Karpas-422 (cell line): ENCODE results near the gene SULT1C4. TPM values are rescaled to one million over a fixed set of nuclear protein-coding genes. Genes with fewer than 3 reads are reported as not detected.
"Not testable (repeated sequence)": the region's sequence is repeated elsewhere in the genome, so short reads cannot be mapped to it uniquely, and the experiment has no call there.

Experiments
- DNase-seq: peaks from one replicate; pipeline ENCODE4 v3.0.0-alpha.2; 2015
- H2AFZ ChIP-seq: fragments of 200-600 bp; sonication (generic); 2 replicates; pipeline ENCODE4 v1.6.1; 2014; ENCODE audit warnings: antibody characterized with exemption, low read length, mixed read lengths
- H3K27ac ChIP-seq: fragments of 200-600 bp; sonication (generic); 2 replicates; pipeline ENCODE4 v1.5.1; 2014; ENCODE audit warnings: mild to moderate bottlenecking, low read length, moderate library complexity
- H3K27me3 ChIP-seq: fragments of 200-600 bp; sonication (generic); 2 replicates; pipeline ENCODE4 v1.6.1; 2014; ENCODE audit warnings: low read length, mixed read lengths
- H3K36me3 ChIP-seq: fragments of 200-600 bp; sonication (generic); 2 replicates; pipeline ENCODE4 v1.6.1; 2014; ENCODE audit warnings: low read length, mixed read lengths; ENCODE audit not compliant: insufficient read depth
- H3K4me1 ChIP-seq: fragments of 200-600 bp; sonication (generic); 2 replicates; pipeline ENCODE4 v1.6.1; 2014; ENCODE audit warnings: mild to moderate bottlenecking, low read length, mixed read lengths
- H3K4me2 ChIP-seq: fragments of 200-600 bp; sonication (generic); 2 replicates; pipeline ENCODE4 v1.6.1; 2014; ENCODE audit warnings: low read length, low read depth, mild to moderate bottlenecking; ENCODE audit not compliant: poor library complexity, severe bottlenecking
- H3K4me3 ChIP-seq: fragments of 200-600 bp; sonication (generic); 2 replicates; pipeline ENCODE4 v1.5.1; 2014; ENCODE audit warnings: mild to moderate bottlenecking, antibody characterized with exemption, low read length, mixed read lengths
- H3K79me2 ChIP-seq: fragments of 200-600 bp; sonication (generic); 2 replicates; pipeline ENCODE4 v1.6.1; 2014; ENCODE audit warnings: mild to moderate bottlenecking, low read length, mixed read lengths
- H3K9ac ChIP-seq: fragments of 200-600 bp; sonication (generic); 2 replicates; pipeline ENCODE4 v1.6.0; 2014; ENCODE audit warnings: low read length
- H3K9me2 ChIP-seq: fragments of 200-600 bp; sonication (generic), shearing (Covaris generic); replicated peaks from 2 replicates; pipeline ENCODE4 v1.6.0; 2014; ENCODE audit warnings: mild to moderate bottlenecking, low read length, moderate library complexity; ENCODE audit not compliant: insufficient read depth
- H3K9me3 ChIP-seq: fragments of 300-700, 200-600 bp; sonication (generic); 2 replicates; pipeline ENCODE4 v1.6.1; 2014; ENCODE audit warnings: low read length, mixed read lengths
- H4K20me1 ChIP-seq: fragments of 200-600 bp; sonication (generic); 2 replicates; pipeline ENCODE4 v1.6.1; 2014; ENCODE audit warnings: mild to moderate bottlenecking, antibody characterized with exemption, low read length, low read depth; ENCODE audit not compliant: insufficient read depth
- small RNA-seq: library from RNA; depleted of rRNA; stranded (forward); fragments of <200 nt; gene quantifications from one replicate; pipeline ENCODE3, GENCODE V24; 2014
- total RNA-seq: library from RNA; depleted of rRNA; stranded (reverse); fragments of >200 nt; shearing (Covaris generic); gene quantifications from 2 replicates; pipeline ENCODE4 v1.2.3, GENCODE V29; 2014; ENCODE audit warnings: low replicate concordance; rRNA removed

Gene SULT1C4
- total RNA-seq, 1 experiment from 2014 or later = not detected

DNA sequence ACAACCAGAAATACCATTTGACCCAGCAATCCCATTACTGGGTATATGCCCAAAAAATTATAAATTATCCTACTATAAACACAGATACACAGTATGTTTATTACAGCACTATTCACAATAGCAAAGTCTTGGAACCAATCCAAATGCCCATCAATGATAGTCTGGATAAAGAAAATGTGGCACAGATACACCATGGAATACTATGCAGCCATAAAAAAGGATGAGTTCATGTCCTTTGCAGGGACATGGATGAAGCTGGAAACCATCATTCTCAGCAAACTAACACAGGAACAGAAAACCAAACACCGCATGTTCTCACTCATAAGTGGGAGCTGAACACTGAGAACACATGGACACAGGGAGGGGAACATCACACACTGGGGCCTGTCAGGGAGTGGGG, 57.8 kb downstream of the SULT1C4 start:
- not testable (repeated sequence) for H3K9ac ChIP-seq, DNase-seq, H3K9me3 ChIP-seq

DNA sequence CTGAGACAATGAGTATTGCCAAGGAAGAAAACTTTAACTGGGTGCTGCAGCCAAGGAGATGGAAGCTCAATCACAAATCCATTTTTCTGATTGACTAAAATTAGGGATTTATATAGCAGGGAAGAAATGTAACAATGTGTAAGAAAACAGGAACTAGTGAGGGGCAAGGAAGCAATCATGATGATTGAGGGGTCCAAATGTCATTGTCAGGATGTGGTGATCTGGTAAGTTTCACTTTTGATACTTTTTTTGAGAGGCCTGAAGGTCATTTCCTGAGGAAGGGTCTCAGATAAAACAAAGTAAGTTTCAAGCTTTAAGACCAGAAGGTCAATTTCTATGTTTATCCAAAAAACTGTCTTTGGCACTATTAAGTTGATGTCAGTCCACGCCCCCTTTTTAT, 59.2 kb downstream of the SULT1C4 start:
- Histone ChIP-seq H3K79me2 (no peaks in the 10 kb centered on the region), H3K4me3 (no peak overlapping the region), H3K9me3 (no peaks in the 10 kb centered on the region), H3K9me2 (no peaks in the 10 kb centered on the region), H3K36me3 (no peaks in the 10 kb centered on the region), H2AFZ (no peak overlapping the region), H4K20me1 (no peaks in the 10 kb centered on the region), H3K4me1 (no peaks in the 10 kb centered on the region), H3K4me2 (no peak overlapping the region), H3K27me3 (no peaks in the 10 kb centered on the region), H3K9ac (no peak overlapping the region), H3K27ac (no peak overlapping the region)
- DNase-seq = no peak

More for the DNA sequence above, 57.8 kb downstream of the SULT1C4 start:
- H3K27ac ChIP-seq, H3K4me2 ChIP-seq, H3K9me2 ChIP-seq, H3K79me2 ChIP-seq, H3K36me3 ChIP-seq, H3K4me1 ChIP-seq, H2AFZ ChIP-seq, H3K27me3 ChIP-seq, H4K20me1 ChIP-seq, H3K4me3 ChIP-seq: not testable (repeated sequence)

Small RNA genes lying within 50 kb of the gene (small RNA-seq; reads per million reads assigned to genes)
- gene SMIM12P1 = not detected

Other genes with a start within 250 kb of the SULT1C4 start
- not detected in 2 replicates for gene SULT1C3, start 138.0 kb upstream of the SULT1C4 start, total RNA-seq
- gene SULT1C2, start 89.1 kb upstream of the SULT1C4 start, total RNA-seq = not detected in 2 replicates
- gene GCC2, start 71.3 kb downstream of the SULT1C4 start, total RNA-seq = 18.8 and 22.0 TPM in 2 replicates
- gene LIMS1, start 156.5 kb downstream of the SULT1C4 start, total RNA-seq = 9.7 and 14.1 TPM in 2 replicates